GM10266 (cell line): ENCODE data around the gene LTBP4.
A peak's percentile ranks its signal among the peaks of the same experiment; 100 is the strongest.

Source experiments
- DNase-seq: peaks from one replicate; pipeline ENCODE4 v3.0.0; 2012; ENCODE audit errors: extremely low spot score
- TF ChIP-seq, protein P1 (sequence below): IDR thresholded peaks from 2 replicates; pipeline ENCODE4 v1.5.1; 2012; ENCODE audit warnings: mild to moderate bottlenecking, low read depth; ENCODE audit not compliant: control insufficient read depth, insufficient read depth; ENCODE audit errors: missing control alignments

LTBP4 gene

DNA sequence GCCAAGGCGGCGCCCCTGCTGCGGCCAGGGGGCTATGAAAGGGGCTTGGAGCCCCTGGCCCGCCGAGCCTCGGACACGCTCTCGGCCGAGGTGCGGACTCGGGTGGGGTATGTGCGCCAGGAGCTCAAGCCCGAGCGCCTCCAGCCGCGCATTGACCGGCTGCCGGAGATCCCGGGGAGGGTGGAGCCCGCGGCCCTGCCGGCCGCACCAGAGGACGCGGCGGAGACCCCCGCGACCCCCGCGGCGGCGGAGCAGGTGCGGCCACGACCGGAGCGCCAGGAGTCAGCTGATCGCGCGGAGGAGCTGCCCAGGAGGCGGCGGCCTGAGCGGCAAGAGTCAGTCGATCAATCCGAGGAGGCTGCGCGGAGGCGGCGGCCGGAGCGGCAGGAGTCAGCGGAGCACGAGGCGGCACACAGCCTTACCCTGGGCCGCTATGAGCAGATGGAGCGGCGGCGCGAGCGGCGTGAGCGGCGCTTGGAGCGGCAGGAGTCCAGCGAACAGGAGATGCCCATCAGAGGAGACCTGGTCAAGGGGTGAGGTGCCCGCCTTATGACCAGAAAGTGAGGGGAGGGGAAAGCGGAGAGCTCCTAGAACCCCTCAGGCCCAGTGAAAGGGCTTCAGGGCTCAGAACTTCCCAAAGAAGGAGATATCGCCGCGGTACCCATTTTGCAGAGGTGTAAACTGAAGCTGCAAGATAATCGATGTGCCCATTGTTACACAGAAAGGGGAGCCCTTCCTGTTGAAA lies 33.2 kb upstream of the LTBP4 start:
- peak; percentile 13 for DNase-seq
- TF ChIP-seq, protein P1, sequence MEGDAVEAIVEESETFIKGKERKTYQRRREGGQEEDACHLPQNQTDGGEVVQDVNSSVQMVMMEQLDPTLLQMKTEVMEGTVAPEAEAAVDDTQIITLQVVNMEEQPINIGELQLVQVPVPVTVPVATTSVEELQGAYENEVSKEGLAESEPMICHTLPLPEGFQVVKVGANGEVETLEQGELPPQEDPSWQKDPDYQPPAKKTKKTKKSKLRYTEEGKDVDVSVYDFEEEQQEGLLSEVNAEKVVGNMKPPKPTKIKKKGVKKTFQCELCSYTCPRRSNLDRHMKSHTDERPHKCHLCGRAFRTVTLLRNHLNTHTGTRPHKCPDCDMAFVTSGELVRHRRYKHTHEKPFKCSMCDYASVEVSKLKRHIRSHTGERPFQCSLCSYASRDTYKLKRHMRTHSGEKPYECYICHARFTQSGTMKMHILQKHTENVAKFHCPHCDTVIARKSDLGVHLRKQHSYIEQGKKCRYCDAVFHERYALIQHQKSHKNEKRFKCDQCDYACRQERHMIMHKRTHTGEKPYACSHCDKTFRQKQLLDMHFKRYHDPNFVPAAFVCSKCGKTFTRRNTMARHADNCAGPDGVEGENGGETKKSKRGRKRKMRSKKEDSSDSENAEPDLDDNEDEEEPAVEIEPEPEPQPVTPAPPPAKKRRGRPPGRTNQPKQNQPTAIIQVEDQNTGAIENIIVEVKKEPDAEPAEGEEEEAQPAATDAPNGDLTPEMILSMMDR = no peak

GRCh38 chr19:40570313-40571004 lies 30.7 kb upstream of the LTBP4 start:
- DNase-seq = peak; percentile 99
- TF ChIP-seq, protein P1 = no peak

DNA sequence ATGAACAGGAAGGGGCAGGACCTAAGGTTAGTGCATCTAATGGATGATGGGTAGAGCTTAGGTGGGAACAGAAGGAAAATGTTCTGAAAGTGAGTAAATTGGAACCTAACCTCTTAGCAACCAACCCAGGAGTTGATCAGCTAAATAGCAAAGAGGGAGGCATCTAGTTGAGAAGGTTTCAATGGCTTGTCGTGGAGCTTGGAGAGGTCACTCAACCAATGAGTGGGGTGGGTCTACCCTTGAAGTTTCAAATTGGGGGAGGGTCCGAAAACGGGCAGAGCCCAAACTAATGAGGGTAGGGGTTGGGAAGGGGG lies 30.2 kb upstream of the LTBP4 start:
- TF ChIP-seq, protein P1 = no peak
- no peak for DNase-seq

GRCh38 chr19:40571831-40572495 lies 29.2 kb upstream of the LTBP4 start:
- no peak for DNase-seq
- TF ChIP-seq, protein P1 = no peak

GRCh38 chr19:40575326-40575725 lies 25.8 kb upstream of the LTBP4 start:
- TF ChIP-seq, protein P1 = no peak
- DNase-seq = no peak

- no peak for DNase-seq
These were observed 25.0 kb upstream of the LTBP4 start for GRCh38 chr19:40576151-40576584.

More at GRCh38 chr19:40576151-40576584, 25.0 kb upstream of the LTBP4 start:
- TF ChIP-seq, protein P1 = no peak
